Breast epithelium (tissue), 3 donors: ENCODE data around the gene SAP25.

Source experiments
- CTCF ChIP-seq, 3 donors: fragments of 450-650 bp; IDR thresholded peaks; one replicate each; pipeline ENCODE4 v1.5.1; 2016 to 2017; ENCODE audit warnings: antibody characterized with exemption in 3 of 3, mild to moderate bottlenecking in 3 of 3, moderate library complexity in 3 of 3
- POLR2A ChIP-seq: fragments of 450-650 bp; IDR thresholded peaks from one replicate; pipeline ENCODE4 v1.6.1; 2016; ENCODE audit warnings: antibody characterized with exemption, mild to moderate bottlenecking, moderate library complexity

DNA sequence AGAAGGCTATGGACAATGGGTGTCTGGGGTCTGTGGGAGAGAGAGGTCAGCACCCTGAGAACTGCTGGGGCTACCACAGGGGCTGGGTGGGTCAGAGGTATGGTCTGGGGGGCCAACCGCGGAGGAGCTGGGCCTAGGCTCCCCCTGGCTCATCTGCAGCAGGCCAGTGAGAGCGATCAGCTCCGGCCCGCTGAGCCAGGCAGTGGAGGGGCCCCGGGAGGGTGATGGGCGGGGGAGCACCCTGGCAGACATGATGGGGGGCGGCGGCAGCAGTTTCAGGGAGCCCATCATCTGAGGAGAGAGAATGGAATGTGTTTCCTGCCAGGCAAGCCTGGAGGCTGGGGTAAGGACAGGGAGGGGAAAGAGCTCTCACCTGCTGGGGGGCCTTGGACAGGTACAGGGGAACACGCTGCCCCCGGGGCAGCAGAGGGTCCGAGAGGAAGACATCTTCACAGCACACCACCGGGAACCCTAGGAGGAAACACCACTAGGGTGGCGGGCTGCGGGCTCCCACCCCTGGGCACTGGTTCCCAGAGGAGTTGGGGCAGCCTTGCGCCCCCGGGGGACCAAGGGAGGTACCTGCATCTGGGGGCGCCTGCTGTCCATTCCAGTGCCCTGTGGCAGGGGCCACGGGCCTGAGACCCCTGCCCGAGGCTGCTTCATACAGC lies 1.3 kb downstream of the SAP25 start:
- TF ChIP-seq CTCF (IDR thresholded peaks at IDR 0.05) = no peak
- TF ChIP-seq POLR2A = no peak
